Right lobe of liver (tissue), 6 donors: ENCODE data around the gene CFI. TPM values are rescaled to one million over a fixed set of nuclear protein-coding genes. Genes with fewer than 3 reads are reported as not detected.

ENCODE experiments used
- ATAC-seq, 4 donors: fragments of 200-7000 bp; cut with Tn5 transposase; one replicate each; pipeline ENCODE4 v1.9.1; 2020; ENCODE audit warnings: mild to moderate bottlenecking in 4 of 4, moderate library complexity in 4 of 4
- DNase-seq, 3 donors: peaks; one replicate each; pipeline ENCODE4 v3.0.0-alpha.2; 2020
- H3K27ac ChIP-seq, 3 donors: fragments of 200-600 bp; one replicate each; pipeline ENCODE4 v1.8.0; 2022
- H3K27me3 ChIP-seq, 2 donors: fragments of 200-600 bp; one replicate each; pipeline ENCODE4 v1.8.0; 2022
- H3K36me3 ChIP-seq, 4 donors: fragments of 200-600 bp; sonication (generic) in 1 of 4; one replicate each; pipeline versions ENCODE4 v1.5.1 to v1.8.0; 2017 to 2022; ENCODE audit warnings: control low read depth in 1 of 4
- H3K4me1 ChIP-seq, 4 donors: fragments of 200-600 bp; sonication (generic) in 1 of 4; one replicate each; pipeline versions ENCODE4 v1.5.1 to v1.8.0; 2017 to 2022; ENCODE audit warnings: control low read depth in 1 of 4
- H3K4me3 ChIP-seq, 3 donors: fragments of 200-600 bp; one replicate each; pipeline ENCODE4 v1.8.0; 2022
- H3K9me3 ChIP-seq, 4 donors: fragments of 200-600 bp; sonication (generic) in 1 of 4; one replicate each; pipeline versions ENCODE4 v1.5.1 to v1.8.0; 2017 to 2022; ENCODE audit warnings: control low read depth in 1 of 4
- CTCF ChIP-seq, 4 donors: fragments of 200-600 bp in 3 of 4; fragments of 450-650 bp in 1 of 4; IDR thresholded peaks; one replicate each; pipeline versions ENCODE4 v1.5.1 to v1.8.0; 2016 to 2022; ENCODE audit warnings: antibody characterized with exemption in 4 of 4, mild to moderate bottlenecking in 2 of 4
- POLR2A ChIP-seq: fragments of 450-650 bp; IDR thresholded peaks from one replicate; pipeline ENCODE4 v1.6.1; 2017; ENCODE audit warnings: antibody characterized with exemption, mild to moderate bottlenecking
- WGBS: methylation state at CpG from one replicate; pipeline ENCODE4 v1.1.6; 2018; ENCODE audit warnings: low coverage, low lambda C conversion rate; ENCODE audit not compliant: insufficient coverage; ENCODE audit errors: missing lambda C conversion rate; 5-methylcytosine and 5-hydroxymethylcytosine counted together
- intact Hi-C, 2 donors: fragments of 100-400 bp; cut with DNase I; formaldehyde crosslinking; loops; one replicate each; pipeline versions ENCODE4 v1.11.2 to v1.14.1; 2022
- total RNA-seq, 6 experiments: library from RNA; depleted of rRNA in 2 of 6; stranded (reverse); fragments of >200 nt in 2 of 6; fragmentation: NEBNext Ultra II Directional in 3 of 6; extraction: Animal tissue kit (Norgen Biotek cat#: 25700) in 3 of 6; gene quantifications; one replicate each; pipeline versions ENCODE4 v1.1.0 to v1.2.4, GENCODE V29; 2016 to 2023
- donor health status: DM: no; HTN: yes; CAD: no.
- donor health status: DM: no; HTN: no; CAD: no.
- donor health status: DM: no; HTN: no; CAD: no.
- donor health status: DM: no; HTN: yes; CAD: no.
- donor health status: DM: no; HTN: yes; CAD: no.

Gene CFI
- total RNA-seq, 6 experiments from 2014 or later: 316 to 610 (median 469) TPM

GRCh38 chr4:109764376-109764775 lies 37.4 kb downstream of the CFI start:
- Histone ChIP-seq H3K36me3 (peaks cover 0 to 26% (median 10%) of the 10 kb centered on the region in 4 donors), H3K27me3 (no peaks in the 10 kb centered on the region), H3K4me1 (peaks cover 0 to 20% (median 5%) of the 10 kb centered on the region in 4 donors), H3K9me3 (no peaks in the 10 kb centered on the region), H3K27ac (no peak overlapping the region), H3K4me3 (no peak overlapping the region)
- intact Hi-C loops: no loop called here
- TF ChIP-seq CTCF (IDR thresholded peaks at IDR 0.05) (no peak), POLR2A (no peak)
- DNase-seq (no peak), ATAC-seq (peak in 2 of 4 donors; percentile 33 to 61)
- 29% methylated on average over 2 of the region's 2 CpGs for WGBS

DNA sequence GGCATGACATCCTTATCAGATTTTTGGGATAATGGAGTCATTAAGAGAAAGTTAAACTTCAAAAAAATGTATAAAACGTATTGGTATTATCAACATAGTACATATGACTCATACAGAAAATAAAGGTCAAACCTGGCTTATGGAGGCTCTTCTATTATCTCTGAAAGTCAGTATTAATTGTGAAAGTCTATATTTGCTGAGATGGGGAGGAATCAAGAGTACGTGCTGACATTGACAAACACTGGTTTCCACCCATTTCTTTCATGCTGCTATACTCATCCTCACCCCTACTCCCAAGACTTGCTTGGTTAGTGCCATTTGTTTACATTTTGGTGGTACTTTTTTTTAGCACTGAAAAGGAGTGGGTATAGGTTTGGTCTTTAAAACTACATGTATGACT lies 41.1 kb downstream of the CFI start:
- DNase-seq (no peak), ATAC-seq (no peak)
- 77% methylated on average over 2 of the region's 2 CpGs for WGBS
- Histone ChIP-seq H3K4me1 (peaks cover 0 to 16% (median 5%) of the 10 kb centered on the region in 4 donors), H3K4me3 (no peak overlapping the region), H3K27ac (no peak overlapping the region), H3K36me3 (peaks cover 0 to 44% (median 13%) of the 10 kb centered on the region in 4 donors), H3K9me3 (no peaks in the 10 kb centered on the region), H3K27me3 (no peaks in the 10 kb centered on the region)
- TF ChIP-seq CTCF (IDR thresholded peaks at IDR 0.05): no peak
- no peak for TF ChIP-seq POLR2A
- intact Hi-C loops: no loop called here

- Histone ChIP-seq H3K4me1 (peaks cover 0 to 3% (median 0%) of the 10 kb centered on the region in 4 donors), H3K36me3 (peaks cover 0 to 26% (median 7%) of the 10 kb centered on the region in 4 donors), H3K9me3 (no peaks in the 10 kb centered on the region), H3K4me3 (no peak overlapping the region), H3K27ac (no peak overlapping the region), H3K27me3 (no peaks in the 10 kb centered on the region)
- DNase-seq (no peak), ATAC-seq (no peak)
- intact Hi-C loops: no loop called here
- 86% methylated on average over 3 of the region's 3 CpGs for WGBS
- TF ChIP-seq CTCF (IDR thresholded peaks at IDR 0.05): no peak
- TF ChIP-seq POLR2A: no peak
Measured at GRCh38 chr4:109755656-109756055, 46.1 kb downstream of the CFI start.

DNA sequence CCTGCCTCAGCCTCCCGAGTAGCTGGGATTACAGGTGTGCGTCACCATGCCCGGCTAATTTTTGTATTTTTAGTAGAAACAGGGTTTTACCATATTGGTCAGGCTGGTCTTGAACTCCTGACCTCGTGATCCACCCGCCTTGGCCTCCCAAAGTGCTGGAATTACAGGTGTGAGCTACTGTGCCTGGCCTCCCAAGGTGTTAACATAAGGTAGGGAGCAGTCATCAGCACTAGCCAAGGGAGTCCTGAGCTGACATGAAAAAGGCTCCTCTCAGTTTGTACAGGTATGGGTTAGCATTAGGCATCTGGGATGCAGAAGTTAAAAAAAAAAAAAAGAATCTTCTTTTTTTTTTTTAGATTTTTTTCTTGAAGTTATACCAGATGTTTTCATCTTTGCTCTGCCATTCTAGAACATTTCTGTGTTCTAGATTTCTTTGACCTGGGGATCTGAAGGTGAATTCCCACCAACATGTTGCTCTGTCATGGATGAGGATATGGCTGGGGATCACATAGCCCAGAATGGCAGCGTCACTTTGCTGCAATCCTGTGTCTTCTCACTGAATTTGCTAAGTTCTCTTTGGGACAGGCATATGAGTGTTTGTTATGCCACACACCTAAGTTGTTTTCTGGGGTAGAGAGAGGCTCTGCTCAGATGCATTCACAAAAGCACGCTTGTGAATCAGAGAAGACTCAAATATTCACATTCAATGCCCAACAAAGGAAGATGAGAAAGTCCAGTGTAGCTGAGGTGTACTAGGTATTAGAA lies 47.5 kb downstream of the CFI start:
- H3K36me3 ChIP-seq: peaks cover 0 to 16% (median 7%) of the 10 kb centered on the region in 4 donors
- DNase-seq: no peak
- WGBS: 68% methylated on average over 4 of the region's 7 CpGs
- H3K27ac ChIP-seq: no peak overlapping the region
- TF ChIP-seq CTCF (IDR thresholded peaks at IDR 0.05) (no peak), POLR2A (no peak)
- intact Hi-C loops: no loop called here
- H3K4me3 ChIP-seq: no peak overlapping the region
- peak; percentile 37 to 55 (median 42) for ATAC-seq
- H3K9me3 ChIP-seq: no peaks in the 10 kb centered on the region
- H3K4me1 ChIP-seq: peaks cover 0 to 15% (median 5%) of the 10 kb centered on the region in 4 donors
- H3K27me3 ChIP-seq: no peaks in the 10 kb centered on the region
